Cortex of kidney (tissue), 1 donor: ENCODE results near the gene ZNF18.

Experiments used
- DNase-seq: peaks from one replicate; lab custom pipeline; 2025; lab: John Stamatoyannopoulos, UW

The ZNF18 gene, protein sequence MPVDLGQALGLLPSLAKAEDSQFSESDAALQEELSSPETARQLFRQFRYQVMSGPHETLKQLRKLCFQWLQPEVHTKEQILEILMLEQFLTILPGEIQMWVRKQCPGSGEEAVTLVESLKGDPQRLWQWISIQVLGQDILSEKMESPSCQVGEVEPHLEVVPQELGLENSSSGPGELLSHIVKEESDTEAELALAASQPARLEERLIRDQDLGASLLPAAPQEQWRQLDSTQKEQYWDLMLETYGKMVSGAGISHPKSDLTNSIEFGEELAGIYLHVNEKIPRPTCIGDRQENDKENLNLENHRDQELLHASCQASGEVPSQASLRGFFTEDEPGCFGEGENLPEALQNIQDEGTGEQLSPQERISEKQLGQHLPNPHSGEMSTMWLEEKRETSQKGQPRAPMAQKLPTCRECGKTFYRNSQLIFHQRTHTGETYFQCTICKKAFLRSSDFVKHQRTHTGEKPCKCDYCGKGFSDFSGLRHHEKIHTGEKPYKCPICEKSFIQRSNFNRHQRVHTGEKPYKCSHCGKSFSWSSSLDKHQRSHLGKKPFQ

DNA sequence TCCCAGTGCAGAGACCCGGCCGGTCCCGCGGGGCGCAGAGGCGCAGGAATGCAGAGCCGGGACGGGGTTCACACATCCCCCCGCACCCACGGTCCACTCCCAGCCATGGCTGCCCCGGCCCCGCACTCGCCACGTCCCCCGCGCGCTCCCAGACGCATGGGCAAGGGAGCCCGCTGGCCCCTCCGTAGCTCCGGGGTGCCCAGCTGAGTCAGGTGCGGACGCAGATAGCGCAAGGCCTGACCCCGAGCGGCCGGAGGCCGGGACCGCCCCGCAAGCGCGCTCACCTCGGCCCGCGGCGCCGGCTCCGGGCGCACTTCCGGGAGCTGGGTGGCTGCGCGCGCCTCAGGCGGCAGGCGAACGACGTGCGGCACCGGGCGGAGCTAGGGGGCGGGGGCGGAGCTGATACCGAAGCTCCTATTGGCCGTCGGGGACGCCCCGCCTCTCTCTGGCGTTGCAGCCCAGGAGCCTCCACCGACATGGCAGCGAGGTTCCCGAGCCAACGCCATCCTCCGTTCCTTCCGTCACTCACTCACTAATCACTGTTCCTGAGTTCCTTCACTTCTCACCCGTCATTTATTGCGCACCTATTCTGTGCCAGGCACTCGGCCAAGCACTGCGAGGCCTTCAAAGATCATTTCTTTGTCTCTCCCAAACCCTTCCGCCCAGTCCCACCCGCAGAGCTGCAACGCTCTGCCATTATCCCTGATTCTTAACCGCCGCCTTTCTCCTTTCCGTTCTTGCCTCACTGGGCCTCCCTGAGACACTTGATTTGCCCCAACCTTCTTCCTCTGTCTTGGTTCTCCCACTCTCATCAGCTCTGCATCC lies at the start of gene ZNF18:
ZNF18 (minus strand) TSS at position 329 of the 825 bp plus-strand sequence. CDS start 4,646 bp downstream, outside the sequence.
- peak; percentile 44 for DNase-seq

DNA sequence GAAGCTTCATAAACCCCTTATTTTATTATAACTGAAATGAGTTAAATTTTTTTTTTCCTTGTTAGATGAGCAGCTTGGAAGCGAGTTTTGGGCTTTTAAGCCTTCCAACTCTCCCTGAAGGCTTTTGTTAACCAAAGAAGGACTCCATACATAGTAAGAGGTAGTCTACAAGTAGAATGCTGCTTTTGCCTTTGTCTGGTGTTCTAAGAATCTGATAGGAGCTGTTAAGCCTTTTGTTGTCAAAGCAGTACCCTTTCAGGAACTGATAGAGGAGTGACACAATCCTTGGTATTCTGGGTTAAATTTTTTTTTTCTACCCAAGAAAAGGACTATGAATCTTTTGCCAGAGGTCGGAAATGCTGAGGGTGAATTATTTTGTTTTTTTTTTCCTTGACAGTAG lies 49.5 kb upstream of the ZNF18 start:
- no peak for DNase-seq

DNA sequence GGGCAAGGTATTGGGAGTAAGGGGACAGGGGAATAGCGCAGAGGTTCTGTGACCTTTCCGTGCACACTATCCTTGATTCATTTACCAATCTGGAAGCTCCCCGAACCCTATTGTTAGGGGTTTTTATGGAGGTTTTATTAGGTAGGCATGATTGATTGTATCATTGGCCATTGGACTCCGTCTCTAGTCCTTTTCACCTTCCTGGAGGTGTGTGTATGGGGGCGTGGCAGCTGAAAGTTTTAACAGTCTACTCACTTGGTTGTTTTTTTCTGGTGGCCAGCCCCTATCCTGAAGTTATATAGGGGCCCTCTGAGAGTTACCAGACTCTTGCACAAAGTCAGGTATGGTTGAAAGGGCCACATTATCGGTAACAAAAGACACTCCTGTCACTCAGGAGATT lies 46.4 kb upstream of the ZNF18 start:
- no peak for DNase-seq

DNA sequence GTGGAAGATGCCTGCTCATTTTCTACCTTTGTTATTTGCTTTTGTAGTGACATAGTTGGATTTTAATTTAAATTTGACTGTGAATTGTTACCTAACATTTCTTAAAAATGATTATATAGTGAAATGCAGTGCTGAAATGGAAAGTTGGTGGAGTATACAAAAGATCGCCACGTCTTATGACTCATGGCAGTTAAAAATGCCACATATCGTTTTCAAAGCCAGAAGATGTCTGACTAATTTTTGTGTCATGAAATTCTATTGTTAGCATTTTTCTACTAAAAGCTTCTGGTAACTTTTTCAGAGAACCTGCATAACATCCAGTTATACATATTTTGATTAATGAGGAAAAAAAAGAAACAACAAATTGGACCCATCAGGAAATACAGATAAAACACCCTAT lies 44.0 kb upstream of the ZNF18 start:
- DNase-seq: no peak

DNA sequence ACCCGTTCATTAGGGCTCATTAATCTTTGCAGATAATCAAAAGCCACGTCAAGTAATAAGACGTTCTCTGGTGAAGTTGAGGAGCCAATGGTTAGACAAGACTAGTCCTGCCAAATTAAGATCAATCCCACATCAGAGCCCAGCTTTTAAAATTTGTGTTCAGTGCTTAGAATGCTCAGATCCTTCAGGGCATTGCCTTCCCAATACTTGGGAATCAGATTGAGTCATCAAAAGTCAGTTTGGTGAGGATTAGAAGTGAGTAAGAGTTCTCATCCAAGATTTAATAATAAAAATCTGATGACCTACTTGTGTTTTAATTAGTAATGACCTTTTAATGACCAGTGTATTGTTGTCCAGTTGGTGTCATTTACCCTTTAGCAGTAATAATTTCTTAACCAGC lies 43.2 kb upstream of the ZNF18 start:
- DNase-seq: no peak

DNA sequence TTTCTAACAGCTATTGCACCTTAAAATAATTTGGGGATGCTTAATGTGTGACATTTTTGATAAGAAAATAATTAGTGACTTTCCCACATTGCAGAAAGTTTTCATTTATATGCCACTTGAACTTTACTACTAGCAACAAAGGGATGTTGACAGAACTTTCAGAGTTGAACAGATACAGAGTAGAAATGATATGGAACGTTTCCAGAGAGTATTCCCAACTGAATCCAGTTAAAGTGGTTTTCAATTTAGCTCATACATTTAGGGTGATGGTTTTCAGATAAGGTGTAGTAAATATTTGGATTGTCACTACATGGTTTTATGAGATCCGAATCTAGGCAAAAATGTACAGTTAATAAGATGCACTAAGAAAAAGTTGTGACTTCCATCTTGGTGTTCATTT lies 40.7 kb upstream of the ZNF18 start:
- DNase-seq: no peak

DNA sequence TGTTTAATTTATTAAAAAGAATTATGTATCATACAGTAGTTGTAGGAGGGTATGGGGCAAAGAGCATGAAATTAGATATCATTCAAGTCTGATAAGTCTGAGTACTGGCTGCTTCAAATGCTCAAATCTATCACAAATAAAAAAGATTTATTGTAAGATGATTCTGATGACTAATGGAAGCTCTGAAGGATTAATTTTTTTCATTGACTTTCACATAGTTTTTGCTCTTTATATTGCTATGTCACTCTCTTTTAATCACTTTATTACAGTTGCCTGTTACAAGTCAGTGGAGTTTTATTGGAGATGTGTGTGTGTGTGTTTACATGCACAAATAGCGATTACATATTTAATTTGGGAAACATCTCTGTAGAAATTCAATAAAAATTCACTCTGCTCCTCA lies 38.4 kb upstream of the ZNF18 start:
- no peak for DNase-seq

DNA sequence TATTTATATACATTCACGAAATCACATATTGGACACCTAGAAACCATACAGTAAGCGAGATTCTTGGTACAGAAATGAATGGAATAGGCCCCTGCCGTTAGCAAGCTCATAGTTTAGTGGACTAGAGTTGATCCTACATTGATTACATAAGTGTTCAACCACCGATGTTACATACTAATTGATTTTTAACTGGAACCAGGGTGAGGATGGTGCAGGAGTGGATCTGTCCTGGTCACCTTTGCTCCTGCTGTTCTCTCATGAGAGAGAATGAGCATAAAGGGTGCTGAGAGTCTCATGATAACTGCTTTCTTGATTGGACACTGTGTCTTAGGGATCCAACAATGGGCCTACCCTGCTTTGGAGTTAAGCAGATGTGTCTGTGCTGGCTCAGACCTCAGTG lies 37.3 kb upstream of the ZNF18 start:
- no peak for DNase-seq

DNA sequence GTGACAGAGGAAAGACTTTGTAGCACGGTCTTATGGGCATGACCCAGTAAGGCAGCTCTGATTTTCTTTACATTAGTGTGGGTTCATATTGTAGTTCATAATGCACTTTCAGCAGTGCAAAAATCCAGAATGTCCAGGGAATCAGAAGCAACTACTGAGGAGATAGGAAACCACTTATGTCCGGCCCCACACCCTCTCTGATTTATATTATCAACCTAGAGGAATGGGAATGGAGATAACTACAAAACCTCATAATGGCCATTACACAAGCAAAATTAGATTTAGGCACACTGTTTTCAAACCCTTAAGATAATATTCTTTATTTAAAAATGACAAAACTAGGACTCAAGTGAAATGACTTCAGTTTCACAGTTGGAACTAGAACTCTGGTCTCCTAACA lies 31.3 kb upstream of the ZNF18 start:
- no peak for DNase-seq

DNA sequence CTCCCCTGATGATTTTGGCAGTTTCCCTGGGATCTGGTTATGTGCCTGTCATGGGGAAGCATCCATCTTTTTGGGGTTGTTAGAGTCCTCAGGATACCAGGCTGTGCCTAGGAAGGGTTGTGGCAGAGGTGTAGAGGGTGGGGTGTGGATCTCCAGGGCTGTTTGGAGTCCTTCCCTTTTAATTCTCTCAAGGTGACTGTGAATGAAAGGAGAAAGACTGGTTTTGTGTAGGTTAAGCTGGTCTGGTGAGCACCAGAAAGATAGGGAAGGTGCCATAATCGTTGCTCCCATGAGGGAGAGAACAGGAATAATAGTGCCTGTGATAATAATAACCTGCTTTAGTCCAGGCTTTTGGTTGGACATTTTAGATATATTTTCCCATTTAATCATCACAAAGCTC lies 30.4 kb upstream of the ZNF18 start:
- no peak for DNase-seq

DNA sequence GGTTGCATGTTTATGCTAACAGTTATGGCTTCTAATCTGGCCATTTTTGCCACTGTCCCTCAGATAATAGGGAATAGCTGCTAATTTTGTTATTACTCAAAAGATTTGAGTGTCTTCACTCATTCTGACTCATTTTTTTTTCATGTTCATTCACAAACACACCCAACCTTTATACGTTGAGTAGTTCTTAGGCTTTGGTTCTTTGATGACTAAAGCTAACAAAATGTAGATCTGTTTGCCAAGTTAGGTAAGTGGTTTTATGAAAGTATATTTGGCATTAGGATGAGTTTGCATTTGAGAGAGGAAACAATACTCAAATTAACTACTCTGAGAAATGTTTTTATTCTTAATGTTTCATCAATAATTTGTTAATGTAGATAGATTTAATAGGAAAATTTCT lies 27.1 kb upstream of the ZNF18 start:
- no peak for DNase-seq

DNA sequence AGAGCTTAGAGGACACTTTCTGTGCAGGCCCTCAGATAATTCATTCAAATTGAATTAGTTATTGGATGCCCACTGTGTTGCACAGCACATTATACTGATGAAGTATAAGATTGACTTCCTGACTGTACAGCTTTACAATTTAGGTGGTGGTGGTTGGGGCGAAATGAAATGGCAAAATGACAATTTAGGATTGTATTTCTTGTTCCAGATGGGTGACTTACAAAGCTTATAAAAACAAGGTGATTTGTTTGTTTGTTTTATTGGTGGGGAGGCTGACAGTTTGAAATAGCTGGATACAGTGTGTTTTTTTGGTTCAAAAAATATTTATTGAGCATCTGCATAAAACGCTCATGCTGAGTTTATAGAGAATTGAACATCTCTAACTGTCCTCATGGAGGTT lies 25.0 kb upstream of the ZNF18 start:
- no peak for DNase-seq

DNA sequence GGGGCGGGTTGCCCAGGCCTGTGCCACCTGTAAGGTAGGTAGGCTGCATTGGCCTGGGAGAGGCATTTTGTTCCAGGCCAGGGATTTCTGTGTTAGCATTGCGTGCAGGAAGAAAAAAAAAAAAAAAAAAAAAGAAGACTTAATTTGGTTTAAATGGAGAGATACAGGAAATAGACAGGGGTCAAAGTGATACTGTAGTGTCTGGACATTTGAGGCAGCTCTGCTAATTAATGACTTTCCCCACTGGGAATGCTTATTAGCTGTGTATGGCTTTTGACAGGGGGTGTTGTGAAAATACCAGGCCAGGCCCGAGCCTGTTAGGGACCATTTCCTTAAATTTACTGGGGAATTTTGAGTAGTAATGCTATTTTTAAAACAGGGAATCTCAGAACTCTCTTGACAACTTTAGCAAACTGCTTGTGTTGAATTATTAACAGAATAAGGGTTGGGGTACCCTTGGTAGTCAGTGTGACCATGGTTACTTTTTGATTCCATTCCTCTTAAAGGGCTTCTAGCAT lies 24.4 kb upstream of the ZNF18 start:
- no peak for DNase-seq

DNA sequence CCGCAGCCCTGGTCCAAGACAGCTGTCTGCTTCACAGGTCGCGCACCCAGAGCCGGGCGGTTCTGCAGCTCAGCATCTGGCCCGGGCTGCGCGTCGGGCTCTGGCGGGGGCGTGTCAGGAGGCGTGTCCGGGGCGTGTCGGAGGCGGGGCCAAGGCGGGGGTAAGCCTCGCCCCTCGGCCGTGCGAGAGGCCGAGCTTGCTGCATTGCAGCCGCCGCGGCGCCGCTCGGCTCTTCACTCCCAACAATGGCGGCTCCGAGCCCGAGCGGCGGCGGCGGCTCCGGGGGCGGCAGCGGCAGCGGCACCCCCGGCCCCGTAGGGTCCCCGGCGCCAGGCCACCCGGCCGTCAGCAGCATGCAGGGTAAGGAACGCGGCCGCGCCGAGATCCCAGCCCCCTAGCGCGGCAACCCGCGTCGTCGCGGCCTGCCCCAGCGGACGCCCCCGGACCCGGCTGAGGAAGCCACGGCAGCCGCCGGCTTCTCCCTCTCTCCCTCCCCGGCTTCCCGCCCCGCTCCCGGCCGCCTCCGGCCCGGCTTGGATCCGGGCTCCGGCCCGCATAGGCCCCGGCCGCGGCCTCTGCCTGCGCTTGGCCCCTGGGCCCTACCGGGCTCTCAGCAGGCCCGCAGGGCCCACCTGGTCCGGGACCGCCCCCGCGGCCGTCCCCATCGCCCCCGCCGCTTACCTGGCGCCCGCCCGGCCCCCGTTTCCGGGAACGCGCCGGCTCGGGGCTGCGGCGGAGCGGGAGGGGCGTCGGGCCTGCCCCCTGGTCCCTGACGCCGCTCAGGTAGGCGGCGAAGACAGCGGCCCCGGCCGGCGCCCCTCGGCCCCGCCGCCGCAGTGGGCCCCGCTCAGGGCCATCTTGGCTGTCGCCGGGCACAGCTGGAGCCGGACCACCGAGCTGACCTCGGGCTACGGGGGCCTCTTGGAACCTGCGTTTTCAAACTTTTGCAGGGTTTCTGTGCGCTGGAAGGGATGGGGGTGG lies 23.7 kb upstream of the ZNF18 start, which contains the start of gene MAP2K4:
MAP2K4 (plus strand) TSS at position 236 of the 981 bp plus-strand sequence; CDS start at position 246, 10 bp downstream.
- peak; percentile 39 for DNase-seq

DNA sequence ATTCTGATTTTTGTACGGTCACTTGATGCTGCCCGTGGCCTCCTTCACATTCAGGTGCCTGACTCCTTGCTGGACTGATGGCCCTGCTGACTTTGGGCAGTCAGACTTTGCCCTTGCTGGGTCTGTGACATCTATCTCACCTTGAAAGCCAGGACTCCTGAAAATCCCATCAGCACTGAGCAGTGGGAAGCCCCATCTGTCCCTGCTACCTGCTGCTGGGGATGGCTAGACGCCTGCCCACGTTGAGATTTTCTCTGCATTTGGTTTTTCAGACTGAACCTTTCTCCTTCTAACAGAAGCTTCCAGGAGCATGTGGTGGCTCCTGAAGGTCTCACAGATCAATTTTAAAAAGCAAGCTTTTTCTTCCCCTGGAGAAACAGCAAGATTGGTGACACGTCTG lies 10.2 kb upstream of the ZNF18 start:
- DNase-seq: no peak

DNA sequence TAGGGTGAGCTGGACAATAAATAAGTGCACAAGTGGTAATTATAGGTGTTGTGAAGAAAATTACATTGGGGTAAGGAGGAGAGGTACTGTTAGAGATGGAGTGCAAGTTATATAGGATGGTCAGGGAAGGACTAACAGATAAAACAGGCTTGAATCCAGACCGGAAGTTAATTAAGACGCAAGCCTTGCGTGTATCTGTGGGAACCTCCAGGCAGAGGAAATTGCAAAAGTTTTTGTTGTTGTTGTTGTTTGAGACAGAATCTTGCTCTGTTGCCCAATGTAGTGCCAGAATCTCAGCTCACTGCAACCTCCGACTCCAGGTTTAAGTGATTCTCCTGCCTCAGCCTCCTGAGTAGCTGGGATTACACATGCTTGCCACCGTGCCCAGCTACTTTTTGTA lies 2.4 kb upstream of the ZNF18 start:
- no peak for DNase-seq

DNA sequence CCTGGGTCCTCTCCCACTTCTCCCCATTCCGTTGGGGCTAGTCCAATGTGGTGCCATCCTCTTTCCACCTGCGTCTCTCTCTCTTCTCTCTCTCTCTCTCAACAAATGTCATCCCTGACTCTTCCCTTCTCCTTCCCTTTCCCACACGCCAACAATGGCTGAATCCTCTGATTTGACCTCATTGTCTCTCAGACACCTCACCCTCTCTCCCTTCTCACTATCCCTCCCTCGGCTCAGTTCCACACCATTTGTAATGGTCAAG lies 628 bp upstream of the ZNF18 start:
- DNase-seq: no peak

DNA sequence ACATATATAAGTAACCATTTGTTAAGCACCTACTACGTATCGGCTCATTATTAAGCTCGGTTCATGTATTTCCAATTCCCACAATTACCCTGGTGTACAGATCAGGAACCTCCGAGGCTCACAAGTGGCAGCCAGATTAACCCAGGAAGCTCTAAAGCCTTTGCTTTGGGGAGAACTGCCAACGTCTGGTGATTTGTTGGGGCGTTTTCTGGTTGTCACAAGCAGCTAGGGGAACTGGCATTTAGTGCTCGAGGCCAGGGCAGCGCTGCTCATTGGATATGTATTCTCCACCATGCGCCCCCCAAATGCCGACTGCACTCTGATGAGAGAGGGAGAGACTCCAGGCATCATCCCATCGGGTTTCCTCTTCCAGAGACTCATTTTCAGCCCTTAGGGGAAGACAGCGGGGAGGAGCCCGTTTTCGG lies 541 bp downstream of the ZNF18 start:
- DNase-seq: no peak

DNA sequence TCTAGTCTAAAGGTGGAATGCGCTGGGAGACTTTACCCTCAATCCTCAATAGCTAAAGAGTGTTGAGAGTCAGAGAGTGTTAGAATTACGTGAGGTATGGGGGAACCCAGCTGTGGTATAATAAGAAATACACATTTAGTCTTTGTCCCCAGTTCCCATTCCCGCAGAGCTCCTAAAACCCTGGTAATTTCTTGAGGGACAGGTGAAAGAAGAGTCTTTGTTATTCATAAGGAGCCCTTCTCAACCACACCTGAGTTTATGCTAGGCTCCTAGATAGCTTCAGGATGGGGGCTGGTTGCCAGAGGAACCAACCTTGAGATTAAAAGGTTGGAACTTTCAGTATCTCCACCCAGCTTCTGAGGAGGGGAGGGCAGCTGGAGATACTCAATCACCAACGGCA lies 5.8 kb downstream of the ZNF18 start:
- no peak for DNase-seq

DNA sequence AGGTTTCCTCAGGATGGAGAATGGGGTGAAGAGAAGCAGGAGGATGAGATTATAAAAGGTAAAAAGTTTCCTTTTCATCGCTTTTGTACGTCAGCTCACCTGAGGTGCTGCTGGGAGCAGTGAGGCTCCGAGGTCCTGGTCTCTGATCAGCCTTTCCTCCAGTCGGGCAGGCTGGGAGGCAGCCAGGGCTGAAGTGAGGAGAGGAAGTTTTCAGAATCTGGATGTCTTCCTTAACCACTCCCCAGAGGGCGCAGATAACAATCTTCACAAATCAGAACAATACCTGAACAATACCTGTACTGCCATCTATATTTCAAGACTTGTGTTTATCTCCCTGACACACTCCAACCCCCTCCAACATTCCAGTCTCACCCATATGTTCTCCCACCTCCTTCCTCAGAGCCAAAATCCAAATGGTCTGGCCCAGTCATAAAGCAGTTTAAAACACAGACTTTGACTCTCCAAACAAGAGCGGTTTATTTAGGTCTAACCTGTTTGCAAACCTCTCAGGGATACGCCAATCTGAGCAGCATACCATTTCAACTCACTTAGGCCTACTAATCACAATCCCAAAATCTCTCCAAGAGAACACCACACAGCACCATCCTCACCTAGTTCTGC lies 6.8 kb downstream of the ZNF18 start:
- no peak for DNase-seq

DNA sequence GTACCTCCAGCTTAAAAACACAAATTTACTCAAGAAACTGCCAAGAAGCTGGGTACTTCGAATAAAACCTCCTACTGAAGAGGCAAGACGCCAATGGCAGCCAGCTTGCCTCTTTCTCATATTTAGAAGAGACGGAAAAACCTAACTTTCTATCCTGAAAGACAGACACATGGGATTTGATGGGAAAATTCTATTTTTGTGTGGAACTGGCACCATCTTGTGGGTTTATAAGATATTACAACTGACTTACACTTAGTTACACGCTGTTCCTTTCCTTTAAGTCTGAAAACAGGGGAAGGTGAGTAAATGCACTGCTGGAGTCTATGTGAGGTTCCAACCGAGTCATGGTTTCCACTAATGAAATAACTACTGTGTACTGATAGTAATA lies 10.3 kb downstream of the ZNF18 start:
- no peak for DNase-seq
